ENCODE data around the gene COG5. TPM values are rescaled to one million over a fixed set of nuclear protein-coding genes. Genes with fewer than 3 reads are reported as not detected.

The COG5 gene
- total and polyA plus RNA-seq, 9 of the 15 experiments (the other 6 are each of a cell fraction or from before 2014, with no cell fraction given): 15.3 to 75.1 (median 56.4) TPM

- TF ChIP-seq, protein P1, sequence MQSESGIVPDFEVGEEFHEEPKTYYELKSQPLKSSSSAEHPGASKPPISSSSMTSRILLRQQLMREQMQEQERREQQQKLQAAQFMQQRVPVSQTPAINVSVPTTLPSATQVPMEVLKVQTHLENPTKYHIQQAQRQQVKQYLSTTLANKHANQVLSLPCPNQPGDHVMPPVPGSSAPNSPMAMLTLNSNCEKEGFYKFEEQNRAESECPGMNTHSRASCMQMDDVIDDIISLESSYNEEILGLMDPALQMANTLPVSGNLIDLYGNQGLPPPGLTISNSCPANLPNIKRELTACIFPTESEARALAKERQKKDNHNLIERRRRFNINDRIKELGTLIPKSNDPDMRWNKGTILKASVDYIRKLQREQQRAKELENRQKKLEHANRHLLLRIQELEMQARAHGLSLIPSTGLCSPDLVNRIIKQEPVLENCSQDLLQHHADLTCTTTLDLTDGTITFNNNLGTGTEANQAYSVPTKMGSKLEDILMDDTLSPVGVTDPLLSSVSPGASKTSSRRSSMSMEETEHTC (IDR thresholded peaks at IDR 0.05): no peak
- no peak for TF ChIP-seq HDAC1 (IDR thresholded peaks at IDR 0.05)
- TF ChIP-seq CHAMP1 (IDR thresholded peaks at IDR 0.05): 0 out of 2 replicates have a peak, but pooled peaks have one; percentile 26
- TF ChIP-seq, protein P2, sequence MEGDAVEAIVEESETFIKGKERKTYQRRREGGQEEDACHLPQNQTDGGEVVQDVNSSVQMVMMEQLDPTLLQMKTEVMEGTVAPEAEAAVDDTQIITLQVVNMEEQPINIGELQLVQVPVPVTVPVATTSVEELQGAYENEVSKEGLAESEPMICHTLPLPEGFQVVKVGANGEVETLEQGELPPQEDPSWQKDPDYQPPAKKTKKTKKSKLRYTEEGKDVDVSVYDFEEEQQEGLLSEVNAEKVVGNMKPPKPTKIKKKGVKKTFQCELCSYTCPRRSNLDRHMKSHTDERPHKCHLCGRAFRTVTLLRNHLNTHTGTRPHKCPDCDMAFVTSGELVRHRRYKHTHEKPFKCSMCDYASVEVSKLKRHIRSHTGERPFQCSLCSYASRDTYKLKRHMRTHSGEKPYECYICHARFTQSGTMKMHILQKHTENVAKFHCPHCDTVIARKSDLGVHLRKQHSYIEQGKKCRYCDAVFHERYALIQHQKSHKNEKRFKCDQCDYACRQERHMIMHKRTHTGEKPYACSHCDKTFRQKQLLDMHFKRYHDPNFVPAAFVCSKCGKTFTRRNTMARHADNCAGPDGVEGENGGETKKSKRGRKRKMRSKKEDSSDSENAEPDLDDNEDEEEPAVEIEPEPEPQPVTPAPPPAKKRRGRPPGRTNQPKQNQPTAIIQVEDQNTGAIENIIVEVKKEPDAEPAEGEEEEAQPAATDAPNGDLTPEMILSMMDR (IDR thresholded peaks at IDR 0.05 in 2 of 3, conservative IDR thresholded peaks at IDR 0.05 in 1 of 3; ENCODE audit: insufficient read depth in 2 of 3, low read depth in 1 of 3, low read length in 3 of 3): no peak
- 0 out of 2 replicates have a peak, but pooled peaks have one; percentile 16 for TF ChIP-seq CEBPB (tag; IDR thresholded peaks at IDR 0.05)
- 0 out of 2 replicates have a peak, but pooled peaks have one; percentile 25 for TF ChIP-seq ARID1B (IDR thresholded peaks at IDR 0.05)
- TF ChIP-seq SMARCA4 (IDR thresholded peaks at IDR 0.05): peak; percentile 42; the same call in 1 of the 2 replicates
- TF ChIP-seq, protein P3, sequence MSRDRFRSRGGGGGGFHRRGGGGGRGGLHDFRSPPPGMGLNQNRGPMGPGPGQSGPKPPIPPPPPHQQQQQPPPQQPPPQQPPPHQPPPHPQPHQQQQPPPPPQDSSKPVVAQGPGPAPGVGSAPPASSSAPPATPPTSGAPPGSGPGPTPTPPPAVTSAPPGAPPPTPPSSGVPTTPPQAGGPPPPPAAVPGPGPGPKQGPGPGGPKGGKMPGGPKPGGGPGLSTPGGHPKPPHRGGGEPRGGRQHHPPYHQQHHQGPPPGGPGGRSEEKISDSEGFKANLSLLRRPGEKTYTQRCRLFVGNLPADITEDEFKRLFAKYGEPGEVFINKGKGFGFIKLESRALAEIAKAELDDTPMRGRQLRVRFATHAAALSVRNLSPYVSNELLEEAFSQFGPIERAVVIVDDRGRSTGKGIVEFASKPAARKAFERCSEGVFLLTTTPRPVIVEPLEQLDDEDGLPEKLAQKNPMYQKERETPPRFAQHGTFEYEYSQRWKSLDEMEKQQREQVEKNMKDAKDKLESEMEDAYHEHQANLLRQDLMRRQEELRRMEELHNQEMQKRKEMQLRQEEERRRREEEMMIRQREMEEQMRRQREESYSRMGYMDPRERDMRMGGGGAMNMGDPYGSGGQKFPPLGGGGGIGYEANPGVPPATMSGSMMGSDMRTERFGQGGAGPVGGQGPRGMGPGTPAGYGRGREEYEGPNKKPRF (IDR thresholded peaks at IDR 0.05; ENCODE audit: low read depth, low read length): no peak
- TF ChIP-seq GMEB1 (CRISPR knock-in tag; IDR thresholded peaks at IDR 0.05): no peak
- TF ChIP-seq MEIS2 (IDR thresholded peaks at IDR 0.05; ENCODE audit: partially characterized antibody): peak; percentile 9
- TF ChIP-seq, protein P4, sequence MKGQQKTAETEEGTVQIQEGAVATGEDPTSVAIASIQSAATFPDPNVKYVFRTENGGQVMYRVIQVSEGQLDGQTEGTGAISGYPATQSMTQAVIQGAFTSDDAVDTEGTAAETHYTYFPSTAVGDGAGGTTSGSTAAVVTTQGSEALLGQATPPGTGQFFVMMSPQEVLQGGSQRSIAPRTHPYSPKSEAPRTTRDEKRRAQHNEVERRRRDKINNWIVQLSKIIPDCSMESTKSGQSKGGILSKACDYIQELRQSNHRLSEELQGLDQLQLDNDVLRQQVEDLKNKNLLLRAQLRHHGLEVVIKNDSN (CRISPR knock-in tag; IDR thresholded peaks at IDR 0.05): no peak
- TF ChIP-seq NELFE (IDR thresholded peaks at IDR 0.05; ENCODE audit: insufficient read depth, insufficient read length): no peak
- 0 out of 2 replicates have a peak, but pooled peaks have one; percentile 64 for TF ChIP-seq SMARCA5 (IDR thresholded peaks at IDR 0.05)
- TF ChIP-seq FIP1L1 (IDR thresholded peaks at IDR 0.05; ENCODE audit: low read depth, low read length, poor library complexity, severe bottlenecking): no peak
- 0 out of 2 replicates have a peak, but pooled peaks have one; percentile 13 for TF ChIP-seq MTA2 (IDR thresholded peaks at IDR 0.05; ENCODE audit: low read depth)
- TF ChIP-seq U2AF2 (optimal IDR thresholded peaks at IDR 0.05; ENCODE audit: low read depth, low read length): no peak
- TF ChIP-seq NFATC3 (IDR thresholded peaks at IDR 0.05): 0 out of 2 replicates have a peak, but pooled peaks have one; percentile 33
These were observed 19.2 kb upstream of the COG5 start (continued) for GRCh38 chr7:107582875-107583274.
